Measurements from ENCODE around the gene SLC25A25.
A peak's percentile ranks its signal among the peaks of the same experiment; 100 is the strongest.

The SLC25A25 gene

GRCh38 chr9:128072144-128073021 lies 4.4 kb downstream of the SLC25A25 start:
- peak; percentile 53 for DNase-seq (ENCODE audit: low read depth)

GRCh38 chr9:128073253-128073886 lies 5.3 kb downstream of the SLC25A25 start:
- no peak for DNase-seq (ENCODE audit: low read depth)

- DNase-seq (ENCODE audit: low read depth): no peak
These were observed 9.9 kb downstream of the SLC25A25 start for GRCh38 chr9:128077847-128078503.

GRCh38 chr9:128078504-128079434 lies 10.7 kb downstream of the SLC25A25 start:
- DNase-seq (ENCODE audit: low read depth): no peak

- no peak for DNase-seq (ENCODE audit: low read depth)
These were observed 12.2 kb downstream of the SLC25A25 start for GRCh38 chr9:128080206-128080605.

GRCh38 chr9:128081056-128081455 lies 13.0 kb downstream of the SLC25A25 start:
- no peak for DNase-seq (ENCODE audit: low read depth)

GRCh38 chr9:128082151-128082550 lies 14.1 kb downstream of the SLC25A25 start:
- no peak for DNase-seq (ENCODE audit: low read depth)

GRCh38 chr9:128084746-128085145 lies 16.7 kb downstream of the SLC25A25 start:
- no peak for DNase-seq (ENCODE audit: low read depth)

GRCh38 chr9:128085943-128086342 lies 17.9 kb downstream of the SLC25A25 start:
- no peak for DNase-seq (ENCODE audit: low read depth)

GRCh38 chr9:128087262-128087661 lies 19.2 kb downstream of the SLC25A25 start:
- DNase-seq (ENCODE audit: low read depth): no peak

GRCh38 chr9:128088253-128088945 lies 20.4 kb downstream of the SLC25A25 start:
- DNase-seq (ENCODE audit: low read depth): no peak

GRCh38 chr9:128089299-128089698 lies 21.3 kb downstream of the SLC25A25 start:
- DNase-seq (ENCODE audit: low read depth): no peak

GRCh38 chr9:128091144-128091543 lies 23.1 kb downstream of the SLC25A25 start:
- DNase-seq (ENCODE audit: low read depth): no peak

GRCh38 chr9:128091571-128091970 lies 23.5 kb downstream of the SLC25A25 start:
- DNase-seq (ENCODE audit: low read depth): no peak

- DNase-seq (ENCODE audit: low read depth): no peak
These were observed 24.4 kb downstream of the SLC25A25 start for GRCh38 chr9:128092199-128092977.

GRCh38 chr9:128093011-128093410 lies 25.0 kb downstream of the SLC25A25 start:
- DNase-seq (ENCODE audit: low read depth): no peak

GRCh38 chr9:128094166-128094949 lies 26.3 kb downstream of the SLC25A25 start:
- peak; percentile 67 for DNase-seq (ENCODE audit: low read depth)

- DNase-seq (ENCODE audit: low read depth): no peak
These were observed 27.0 kb downstream of the SLC25A25 start for GRCh38 chr9:128094950-128095544.
